IMR-90 (cell line): ENCODE data around the gene PRKD1. TPM values are rescaled to one million over a fixed set of nuclear protein-coding genes. Genes with fewer than 3 reads are reported as not detected.

Experiments used
- ATAC-seq: fragments of 200-7000 bp; cut with Tn5 transposase; 2 replicates; pipeline ENCODE4 v1.9.1; 2020; ENCODE audit warnings: low read depth, mild to moderate bottlenecking, moderate library complexity
- BruUV-seq: library from RNA; stranded (reverse); fragments of 400-500 nt; replicated peaks from 2 replicates; lab custom pipeline; 2021; lab: Mats Ljungman, UMichigan
- CTCF ChIA-PET: fragments of 300-600 bp; formaldehyde crosslinking; extraction: SDS; loops from one replicate; lab custom pipeline; 2021; ENCODE audit warnings: antibody characterized with exemption; lab: Yijun Ruan, JAX
- POLR2A ChIA-PET: fragments of 300-600 bp; sonication (Branson Sonifier 250); formaldehyde crosslinking; loops from one replicate; lab custom pipeline; 2022; ENCODE audit warnings: antibody characterized with exemption; ENCODE audit not compliant: unreplicated experiment; lab: Charles Lee
- DNase-seq: peaks from one replicate; pipeline ENCODE4 v3.0.0; 2013
- H2AFZ ChIP-seq: replicated peaks from 2 replicates; pipeline ENCODE3; 2013; ENCODE audit warnings: low read length, mild to moderate bottlenecking; ENCODE audit not compliant: poor library complexity
- H2AK5ac ChIP-seq: 2 replicates; pipeline ENCODE4 v1.6.1; 2013; ENCODE audit warnings: low read depth, low read length, inconsistent platforms
- H2AK9ac ChIP-seq: replicated peaks from 2 replicates; pipeline ENCODE3; 2013; ENCODE audit warnings: mild to moderate bottlenecking, low read depth, low read length, moderate library complexity; ENCODE audit not compliant: poor library complexity
- H2BK120ac ChIP-seq: 2 replicates; pipeline ENCODE4 v1.6.1; 2013; ENCODE audit warnings: low read depth, low read length, inconsistent platforms
- H2BK15ac ChIP-seq: 3 replicates; pipeline ENCODE4 v1.6.1; 2013; ENCODE audit warnings: low read depth, low read length, inconsistent platforms
- H2BK20ac ChIP-seq: 2 replicates; pipeline ENCODE4 v1.6.1; 2013; ENCODE audit warnings: low read depth, mild to moderate bottlenecking, inconsistent platforms, low read length, moderate library complexity
- H2BK5ac ChIP-seq: 2 replicates; pipeline ENCODE4 v1.6.1; 2013; ENCODE audit warnings: mild to moderate bottlenecking, low read depth, low read length, inconsistent platforms; ENCODE audit not compliant: poor library complexity, severe bottlenecking
- H3K14ac ChIP-seq: replicated peaks from 2 replicates; pipeline ENCODE4 v1.6.1; 2013; ENCODE audit warnings: low read depth, low read length, inconsistent platforms
- H3K18ac ChIP-seq: 2 replicates; pipeline ENCODE4 v1.6.1; 2013; ENCODE audit warnings: low read depth, low read length, control low read depth
- H3K23ac ChIP-seq: 2 replicates; pipeline ENCODE4 v1.6.1; 2013; ENCODE audit warnings: low read depth, low read length, inconsistent platforms
- H3K27ac ChIP-seq: 2 replicates; pipeline ENCODE4 v1.5.1; 2013; ENCODE audit warnings: mild to moderate bottlenecking, control low read depth, low read length; ENCODE audit not compliant: insufficient read depth
- H3K27me3 ChIP-seq: 2 replicates; pipeline ENCODE4 v1.6.1; 2013; ENCODE audit warnings: low read length; ENCODE audit not compliant: control insufficient read depth, insufficient read depth
- H3K36me3 ChIP-seq: 2 replicates; pipeline ENCODE4 v1.6.1; 2013; ENCODE audit warnings: low read length, mixed read lengths; ENCODE audit not compliant: control insufficient read depth, insufficient read depth
- H3K4ac ChIP-seq: 2 replicates; pipeline ENCODE4 v1.6.1; 2013; ENCODE audit warnings: low read depth, low read length, inconsistent platforms
- H3K4me1 ChIP-seq: 2 replicates; pipeline ENCODE4 v1.6.1; 2013; ENCODE audit warnings: low read length, mixed read lengths; ENCODE audit not compliant: control insufficient read depth, insufficient read depth
- H3K4me2 ChIP-seq: 2 replicates; pipeline ENCODE4 v1.6.1; 2013; ENCODE audit warnings: low read depth, mild to moderate bottlenecking, control low read depth, low read length, moderate library complexity
- H3K4me3 ChIP-seq: 2 replicates; pipeline ENCODE4 v1.5.1; 2013; ENCODE audit warnings: low read depth, mild to moderate bottlenecking, control low read depth, low read length, moderate library complexity; ENCODE audit not compliant: insufficient read depth
- H3K56ac ChIP-seq: 2 replicates; pipeline ENCODE4 v1.6.1; 2013; ENCODE audit warnings: low read length, inconsistent platforms; ENCODE audit not compliant: insufficient read depth; ENCODE audit errors: extremely low read depth
- H3K79me1 ChIP-seq, 2 experiments: 2 replicates each; pipeline ENCODE4 v1.6.1; 2013; ENCODE audit warnings: low read length in 2 of 2, inconsistent platforms in 1 of 2, low read depth in 1 of 2
- H3K9ac ChIP-seq: 2 replicates; pipeline ENCODE4 v1.6.1; 2013; ENCODE audit warnings: low read depth, low read length, control low read depth
- H3K9me1 ChIP-seq: 2 replicates; pipeline ENCODE4 v1.6.1; 2013; ENCODE audit warnings: low read length, inconsistent platforms; ENCODE audit not compliant: insufficient read depth
- H3K9me3 ChIP-seq: 2 replicates; pipeline ENCODE4 v1.6.1; 2013; ENCODE audit warnings: low read length; ENCODE audit not compliant: control insufficient read depth, insufficient read depth
- H4K20me1 ChIP-seq: 2 replicates; pipeline ENCODE4 v1.6.1; 2013; ENCODE audit warnings: low read length, inconsistent platforms; ENCODE audit not compliant: insufficient read depth
- H4K5ac ChIP-seq: 2 replicates; pipeline ENCODE4 v1.6.1; 2013; ENCODE audit warnings: mild to moderate bottlenecking, low read depth, low read length, control low read depth
- H4K8ac ChIP-seq, 2 experiments: 2 replicates each; pipeline ENCODE4 v1.6.1; 2013; ENCODE audit warnings: low read depth in 2 of 2, low read length in 2 of 2, control low read depth in 1 of 2, inconsistent platforms in 1 of 2
- H4K91ac ChIP-seq: 2 replicates; pipeline ENCODE4 v1.6.1; 2013; ENCODE audit warnings: low read depth, low read length, inconsistent platforms; ENCODE audit not compliant: insufficient read depth
- BHLHE40 ChIP-seq: fragments of 150-350 bp; IDR thresholded peaks from 2 replicates; pipeline ENCODE4 v1.6.1; 2016; ENCODE audit warnings: mild to moderate bottlenecking, low read depth, low read length
- CEBPB ChIP-seq: IDR thresholded peaks from 2 replicates; pipeline ENCODE4 v1.6.1; 2012; ENCODE audit warnings: low read depth, low read length, improper control_type of control experiment
- CHD1 ChIP-seq: IDR thresholded peaks from 2 replicates; pipeline ENCODE4 v1.6.1; 2012; ENCODE audit warnings: low read depth, low read length, improper control_type of control experiment
- CTCF ChIP-seq: conservative IDR thresholded peaks from 2 replicates; pipeline ENCODE4 v1.5.1; 2012; ENCODE audit warnings: mild to moderate bottlenecking, low read depth, low read length, improper control_type of control experiment
- ELK1 ChIP-seq: fragments of 150-350 bp; IDR thresholded peaks from 2 replicates; pipeline ENCODE4 v1.6.1; 2016; ENCODE audit warnings: low read depth, mild to moderate bottlenecking, low read length, moderate library complexity, borderline replicate concordance
- FOS ChIP-seq: fragments of 150-350 bp; IDR thresholded peaks from 2 replicates; pipeline ENCODE4 v1.6.1; 2016; ENCODE audit warnings: low read depth, low read length
- MAFK ChIP-seq: IDR thresholded peaks from 2 replicates; pipeline ENCODE4 v1.6.1; 2012; ENCODE audit warnings: low read depth, low read length, improper control_type of control experiment
- MAZ ChIP-seq: IDR thresholded peaks from 2 replicates; pipeline ENCODE4 v1.6.1; 2012; ENCODE audit warnings: low read depth, mild to moderate bottlenecking, low read length, improper control_type of control experiment, moderate library complexity, borderline replicate concordance
- MXI1 ChIP-seq: IDR thresholded peaks from 2 replicates; pipeline ENCODE4 v1.6.1; 2012; ENCODE audit warnings: low read depth, mild to moderate bottlenecking, low read length, moderate library complexity, borderline replicate concordance
- RAD21 ChIP-seq: IDR thresholded peaks from 2 replicates; pipeline ENCODE4 v1.6.1; 2012; ENCODE audit warnings: low read length, improper control_type of control experiment
- RCOR1 ChIP-seq: IDR thresholded peaks from 2 replicates; pipeline ENCODE4 v1.6.1; 2012; ENCODE audit warnings: mild to moderate bottlenecking, low read length, improper control_type of control experiment; ENCODE audit not compliant: insufficient replicate concordance
- SMC3 ChIP-seq: fragments of 150-350 bp; IDR thresholded peaks from 2 replicates; pipeline ENCODE4 v1.6.1; 2016; ENCODE audit warnings: low read depth, mild to moderate bottlenecking, antibody characterized with exemption, low read length, moderate library complexity
- WGBS, 2 experiments: methylation state at CpG; one replicate each; pipeline versions ENCODE4 v1.1.5 to v1.1.7; 2013; ENCODE audit warnings: missing lambda C conversion rate in 2 of 2; ENCODE audit not compliant: insufficient read length in 1 of 2; ENCODE audit errors: extremely low coverage in 2 of 2; 5-methylcytosine and 5-hydroxymethylcytosine counted together
- dilution Hi-C: fragments of 300-500 bp; cut with HindIII; formaldehyde crosslinking; loops from one replicate; pipeline ENCODE4 v1.14.3; 2018; ENCODE audit warnings: low sequenced_read_pairs; ENCODE audit not compliant: unreplicated experiment
- in situ Hi-C: fragments of 300-500 bp; cut with MboI; formaldehyde crosslinking; loops from 3 replicates; pipeline ENCODE4 v1.14.3; 2019; ENCODE audit warnings: low sequenced_read_pairs, inconsistent platforms, mixed read lengths
- intact Hi-C: fragments of 100-400 bp; cut with micrococcal nuclease; formaldehyde crosslinking; loops from 2 replicates; pipeline ENCODE4 v1.10.0; 2022
- polyA plus RNA-seq, 3 experiments: library from polyadenylated mRNA; depleted of rRNA; stranded (reverse); fragments of >200 nt; gene quantifications; 2 replicates each; pipeline ENCODE4 v1.2.3, GENCODE V29; 2012; ENCODE audit warnings: low replicate concordance in 1 of 3
- total RNA-seq: library from RNA; depleted of rRNA; stranded (reverse); fragments of >200 nt; gene quantifications from 2 replicates; pipeline ENCODE4 v1.2.3, GENCODE V29; 2012

Gene PRKD1
- total and polyA plus RNA-seq, 2 of the 4 experiments (the other 2 are of a cell fraction): 12.9 to 14.2 TPM

GRCh38 chr14:29789475-29789874, 138.2 kb downstream of the PRKD1 start:
- intact Hi-C loops: no loop called here

More at GRCh38 chr14:29789475-29789874, 138.2 kb downstream of the PRKD1 start:
- no peaks in the 10 kb centered on the region for H3K36me3 ChIP-seq
- H2BK5ac ChIP-seq: no peak overlapping the region
- H3K4me1 ChIP-seq: no peaks in the 10 kb centered on the region
- H4K91ac ChIP-seq: no peak overlapping the region
- H2AK5ac ChIP-seq: no peak overlapping the region
- no peak overlapping the region for H4K8ac ChIP-seq
- no peak overlapping the region for H2BK120ac ChIP-seq
- H3K4me2 ChIP-seq: no peak overlapping the region
- no peak overlapping the region for H3K9ac ChIP-seq
- ChIA-PET POLR2A (no interaction called here), CTCF (no interaction called here)
- no peaks in the 10 kb centered on the region for H3K9me3 ChIP-seq
- no peaks in the 10 kb centered on the region for H3K9me1 ChIP-seq
- H2AK9ac ChIP-seq: no peak overlapping the region
- no peak for TF ChIP-seq CTCF
- no peak for TF ChIP-seq BHLHE40
- no peak for TF ChIP-seq CHD1
- no peak for TF ChIP-seq RAD21
- no peak for TF ChIP-seq MXI1
- no peak for TF ChIP-seq CEBPB
- TF ChIP-seq MAFK: no peak
- no peak for TF ChIP-seq SMC3
- TF ChIP-seq ELK1: no peak
- TF ChIP-seq FOS: no peak
- TF ChIP-seq RCOR1: no peak
- TF ChIP-seq MAZ: no peak
- dilution Hi-C loops: no loop called here
- no peak overlapping the region for H4K5ac ChIP-seq
- no peak overlapping the region for H3K23ac ChIP-seq
- H4K20me1 ChIP-seq: no peaks in the 10 kb centered on the region
- H3K18ac ChIP-seq: no peak overlapping the region
- DNase-seq: no peak
- in situ Hi-C loops: no loop called here
- H3K27me3 ChIP-seq: no peaks in the 10 kb centered on the region
- no peak overlapping the region for H3K4me3 ChIP-seq
- no peak overlapping the region for H3K4ac ChIP-seq
- ATAC-seq: no peak
- no peak overlapping the region for H2BK20ac ChIP-seq
- H3K14ac ChIP-seq: no peak overlapping the region
- H2AFZ ChIP-seq: no peak overlapping the region
- no peak overlapping the region for H3K27ac ChIP-seq
- BruUV-seq: no TSS peak
- H2BK15ac ChIP-seq: no peak overlapping the region
- WGBS, 2 experiments: no CpG with 5 or more reads among the region's 2 CpGs
- no peak overlapping the region for H3K56ac ChIP-seq
- H3K79me1 ChIP-seq: peaks cover 7 to 8% of the 10 kb centered on the region in 2 experiments; a peak in 3 of 4 replicates
